Keratinocyte (primary cell): ENCODE results near the gene OR1S1.

Source experiments
- EZH2 ChIP-seq: IDR thresholded peaks from one replicate; pipeline ENCODE4 v1.6.1; 2012; ENCODE audit warnings: inconsistent platforms, mild to moderate bottlenecking, low read length, moderate library complexity
- TF ChIP-seq, protein P1 (sequence below), 3 experiments: IDR thresholded peaks in 1 of 3; conservative IDR thresholded peaks in 1 of 3; optimal IDR thresholded peaks in 1 of 3; 2 replicates in 2 of 3; 3 replicates in 1 of 3; pipeline versions ENCODE3 to v1.5.1; 2011; ENCODE audit warnings: low read length in 3 of 3, mild to moderate bottlenecking in 3 of 3, moderate library complexity in 2 of 3, control low read depth in 1 of 3, inconsistent platforms in 1 of 3; ENCODE audit not compliant: insufficient read depth in 2 of 3; ENCODE audit errors: extremely low read depth in 1 of 3

DNA sequence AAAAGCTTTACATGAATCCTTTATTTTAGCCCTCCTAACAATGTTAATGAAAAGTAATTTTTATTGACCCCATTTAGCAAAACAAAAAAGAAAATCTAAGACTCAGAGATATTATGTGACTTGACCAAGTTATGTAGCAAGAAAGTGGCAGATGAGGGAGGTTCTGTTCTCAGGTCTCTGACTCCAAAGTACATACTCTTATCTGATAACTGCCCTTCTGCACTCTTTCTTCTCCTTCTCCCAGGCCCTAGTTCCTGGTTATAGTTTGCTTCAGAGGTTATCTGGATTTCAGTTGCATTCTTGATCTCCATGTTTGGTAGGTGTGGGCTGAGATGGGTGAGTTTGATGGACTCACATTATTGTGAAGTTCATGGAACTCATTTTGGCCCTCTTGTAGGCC is 19.1 kb upstream of the OR1S1 start:
- TF ChIP-seq, protein P1, sequence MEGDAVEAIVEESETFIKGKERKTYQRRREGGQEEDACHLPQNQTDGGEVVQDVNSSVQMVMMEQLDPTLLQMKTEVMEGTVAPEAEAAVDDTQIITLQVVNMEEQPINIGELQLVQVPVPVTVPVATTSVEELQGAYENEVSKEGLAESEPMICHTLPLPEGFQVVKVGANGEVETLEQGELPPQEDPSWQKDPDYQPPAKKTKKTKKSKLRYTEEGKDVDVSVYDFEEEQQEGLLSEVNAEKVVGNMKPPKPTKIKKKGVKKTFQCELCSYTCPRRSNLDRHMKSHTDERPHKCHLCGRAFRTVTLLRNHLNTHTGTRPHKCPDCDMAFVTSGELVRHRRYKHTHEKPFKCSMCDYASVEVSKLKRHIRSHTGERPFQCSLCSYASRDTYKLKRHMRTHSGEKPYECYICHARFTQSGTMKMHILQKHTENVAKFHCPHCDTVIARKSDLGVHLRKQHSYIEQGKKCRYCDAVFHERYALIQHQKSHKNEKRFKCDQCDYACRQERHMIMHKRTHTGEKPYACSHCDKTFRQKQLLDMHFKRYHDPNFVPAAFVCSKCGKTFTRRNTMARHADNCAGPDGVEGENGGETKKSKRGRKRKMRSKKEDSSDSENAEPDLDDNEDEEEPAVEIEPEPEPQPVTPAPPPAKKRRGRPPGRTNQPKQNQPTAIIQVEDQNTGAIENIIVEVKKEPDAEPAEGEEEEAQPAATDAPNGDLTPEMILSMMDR (optimal IDR thresholded peaks at IDR 0.05 in 1 of 3, IDR thresholded peaks at IDR 0.05 in 1 of 3, conservative IDR thresholded peaks at IDR 0.05 in 1 of 3; ENCODE audit: extremely low read depth in 1 of 3, insufficient read depth in 2 of 3, low read length in 3 of 3) = no peak
- TF ChIP-seq EZH2 = no peak
